ENCODE measurements around the gene DAW1. TPM values are rescaled to one million over a fixed set of nuclear protein-coding genes. Genes with fewer than 3 reads are reported as not detected.
"Not testable (repeated sequence)": the region's sequence is repeated elsewhere in the genome, so short reads cannot be mapped to it uniquely, and the experiment has no call there.

The DAW1 gene
- total RNA-seq, 1 experiment from 2014 or later, result 0.63 TPM

- peak; percentile 4 for DNase-seq (ENCODE audit: low read depth)
Measured at GRCh38 chr2:227908266-227909054, 37.0 kb downstream of the DAW1 start.

GRCh38 chr2:227914362-227914761 lies 42.9 kb downstream of the DAW1 start:
- no peak for DNase-seq (ENCODE audit: low read depth)

GRCh38 chr2:227921648-227922047 lies 50.2 kb downstream of the DAW1 start:
- no peak for DNase-seq (ENCODE audit: low read depth)

- DNase-seq (ENCODE audit: low read depth), result no peak
Measured at GRCh38 chr2:227932001-227932400, 60.6 kb downstream of the DAW1 start.

- no peak for DNase-seq (ENCODE audit: low read depth)
Measured at GRCh38 chr2:227932403-227932802, 61.0 kb downstream of the DAW1 start.

GRCh38 chr2:227933884-227934283 lies 62.5 kb downstream of the DAW1 start:
- DNase-seq (ENCODE audit: low read depth), result no peak

- DNase-seq (ENCODE audit: low read depth), result not testable (repeated sequence)
Measured at GRCh38 chr2:227936249-227936648, 64.8 kb downstream of the DAW1 start.

- peak; percentile 15 for DNase-seq (ENCODE audit: low read depth)
Measured at GRCh38 chr2:227939271-227940027, 68.0 kb downstream of the DAW1 start.

GRCh38 chr2:227942021-227942420 lies 70.6 kb downstream of the DAW1 start:
- no peak for DNase-seq (ENCODE audit: low read depth)

- no peak for DNase-seq (ENCODE audit: low read depth)
Measured at GRCh38 chr2:227942965-227943364, 71.5 kb downstream of the DAW1 start.

GRCh38 chr2:227960317-227960716 lies 88.9 kb downstream of the DAW1 start:
- no peak for DNase-seq (ENCODE audit: low read depth)

GRCh38 chr2:227971619-227972230 lies 100.3 kb downstream of the DAW1 start:
- no peak for DNase-seq (ENCODE audit: low read depth)

GRCh38 chr2:227973241-227973640 lies 101.8 kb downstream of the DAW1 start:
- no peak for DNase-seq (ENCODE audit: low read depth)

Other genes with a start within 250 kb of the DAW1 start
- gene SCYGR5, start 204.8 kb upstream of the DAW1 start, total RNA-seq (2014; rRNA removed; shearing (Covaris generic)), result not detected in 2 replicates
- 0.63 and 1.2 TPM in 2 replicates for gene SLC19A3, start 153.6 kb upstream of the DAW1 start, total RNA-seq (2014; rRNA removed; shearing (Covaris generic))
- not detected in 2 replicates for gene SCYGR6, start 146.9 kb upstream of the DAW1 start, total RNA-seq (2014; rRNA removed; shearing (Covaris generic))
- gene SCYGR7, start 143.3 kb upstream of the DAW1 start, total RNA-seq (2014; rRNA removed; shearing (Covaris generic)), result not detected in 2 replicates
- not detected in 2 replicates for gene SCYGR8, start 125.7 kb upstream of the DAW1 start, total RNA-seq (2014; rRNA removed; shearing (Covaris generic))
- gene CCL20, start 57.8 kb upstream of the DAW1 start, total RNA-seq (2014; rRNA removed; shearing (Covaris generic)), result 3.8 and 4.0 TPM in 2 replicates